Upper lobe of left lung (tissue), 4 donors: Measurements from ENCODE around the gene ATG5.

Experiments
- CTCF ChIP-seq, 6 experiments: fragments of 450-650 bp in 4 of 6; fragments of 200-600 bp in 2 of 6; sonication (generic) in 2 of 6; IDR thresholded peaks; one replicate each; pipeline ENCODE4 v1.5.1; 2016 to 2019; ENCODE audit warnings: antibody characterized with exemption in 6 of 6
- EP300 ChIP-seq, 4 donors: sonication (generic); formaldehyde crosslinking; IDR thresholded peaks; one replicate each; pipeline ENCODE4 v1.5.1; 2017; ENCODE audit warnings: antibody characterized with exemption in 4 of 4, control low read depth in 2 of 4
- POLR2A ChIP-seq, 4 donors: fragments of 450-650 bp; IDR thresholded peaks; one replicate each; pipeline ENCODE4 v1.5.1; 2016 to 2017; ENCODE audit warnings: antibody characterized with exemption in 4 of 4, mild to moderate bottlenecking in 2 of 4
- POLR2AphosphoS5 ChIP-seq, 2 donors: sonication (generic); formaldehyde crosslinking; IDR thresholded peaks; one replicate each; pipeline ENCODE4 v1.5.1; 2017; ENCODE audit warnings: antibody characterized with exemption in 2 of 2

GRCh38 chr6:106253731-106254130 is 71.8 kb downstream of the ATG5 start:
- TF ChIP-seq POLR2AphosphoS5 (IDR thresholded peaks at IDR 0.05) (no peak), CTCF (IDR thresholded peaks at IDR 0.05) (no peak), POLR2A (IDR thresholded peaks at IDR 0.05) (no peak), EP300 (IDR thresholded peaks at IDR 0.05) (no peak)
